NCI-H1105 treated with DMSO at 0.1 percent for 48 hours (cell line): ENCODE measurements around the gene TMEM176B.

Experiments
- DNase-seq: peaks from one replicate; lab custom pipeline; 2025; lab: John Stamatoyannopoulos, UW

The TMEM176B gene

DNA sequence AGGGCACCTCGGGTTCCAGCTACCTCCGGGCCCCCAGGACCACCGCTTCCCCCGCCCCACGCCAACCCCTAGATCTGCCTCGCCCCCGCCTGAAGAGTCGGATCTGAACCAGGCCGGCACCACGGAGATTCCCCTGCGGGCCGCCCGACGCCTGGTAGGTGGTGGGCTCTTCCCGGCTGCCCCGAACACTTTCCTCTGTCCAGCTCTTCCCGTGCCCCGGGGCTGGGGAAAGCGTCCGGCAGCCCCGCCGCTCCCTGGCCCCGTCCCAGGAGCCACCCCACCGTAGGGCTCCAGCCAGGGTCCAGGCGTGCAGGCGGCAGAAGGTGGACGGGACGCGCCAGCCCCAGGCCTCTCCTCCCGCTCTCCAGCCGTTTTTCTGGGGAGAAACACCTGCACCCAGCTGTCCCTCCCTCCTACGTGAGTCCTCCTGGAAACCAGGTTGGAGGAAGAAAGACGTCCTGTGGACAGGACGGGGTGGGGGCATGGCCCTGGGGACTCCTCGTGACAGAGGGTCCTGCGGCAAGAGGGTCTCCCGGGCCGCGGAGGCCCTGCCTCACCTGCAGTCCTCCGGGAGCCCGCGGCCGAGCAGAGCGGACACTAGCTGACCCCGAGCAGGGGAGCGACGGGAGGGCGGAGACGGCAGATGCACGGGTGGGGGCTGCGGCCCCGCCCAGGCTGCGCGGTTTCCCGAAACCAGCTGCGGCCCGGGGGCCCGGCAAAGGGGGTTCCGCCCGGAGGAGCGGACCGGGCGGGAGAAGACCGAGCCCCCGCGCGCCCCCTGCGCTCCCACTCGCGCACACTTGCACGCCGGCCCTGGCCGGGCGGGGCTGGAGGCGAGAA, at the start of gene TMEM176B:
Gene TMEM176B, minus strand, starts transcription at position 624 of the 840 bp plus-strand sequence. CDS start 3,795 bp downstream, outside the sequence.
- DNase-seq = peak; percentile 5

DNA sequence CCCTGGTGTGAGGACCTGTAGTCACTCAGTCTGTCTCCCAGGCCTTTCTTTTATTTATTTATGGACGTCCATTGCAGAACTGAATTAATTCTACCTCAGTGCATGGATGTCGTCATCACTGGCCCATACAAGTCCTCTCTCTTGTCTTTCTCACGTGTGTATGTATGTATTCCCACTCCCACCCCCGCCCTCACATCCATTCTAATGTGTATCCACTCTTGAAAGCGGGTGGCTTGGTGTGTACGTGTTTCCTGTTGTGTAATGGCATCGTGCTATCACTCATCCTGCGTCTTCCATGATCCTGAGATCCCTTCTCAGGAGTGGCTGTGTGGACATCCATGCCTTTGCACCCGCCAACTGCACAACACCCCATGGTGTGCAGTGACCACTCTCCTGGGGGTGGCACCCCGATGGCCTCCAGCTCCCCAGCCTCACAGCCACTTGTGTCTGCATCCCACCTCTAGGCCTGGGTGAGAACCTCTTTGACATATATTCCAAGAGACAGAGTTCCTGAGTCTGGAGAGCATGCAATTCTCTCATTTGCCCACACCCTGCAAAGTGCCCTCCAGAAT, 49.1 kb upstream of the TMEM176B start:
- DNase-seq = no peak

GRCh38 chr7:150848561-150849115, 48.5 kb upstream of the TMEM176B start:
- DNase-seq = no peak

- no peak for DNase-seq
Observed at GRCh38 chr7:150848111-150848510, 47.9 kb upstream of the TMEM176B start.

DNA sequence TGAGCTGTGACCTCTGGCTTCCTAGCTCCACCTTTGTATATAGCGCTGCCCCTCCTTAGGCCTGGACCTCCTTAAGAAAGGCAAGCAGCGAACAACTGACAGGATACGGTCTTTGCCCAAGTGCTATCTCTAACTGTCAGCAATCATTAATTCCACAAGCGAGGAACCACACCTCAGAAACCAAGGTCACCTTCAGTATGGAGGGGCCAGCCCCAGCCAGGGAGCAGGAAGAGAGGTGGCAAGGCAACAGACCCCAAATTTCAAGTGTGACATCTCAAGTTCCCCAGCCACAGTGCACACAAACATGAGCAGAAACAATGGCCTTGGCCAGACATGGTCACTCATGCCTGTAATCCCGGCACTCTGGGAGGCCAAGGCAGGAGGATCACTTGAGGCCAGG, 47.4 kb upstream of the TMEM176B start:
- DNase-seq = no peak

- DNase-seq = no peak
Observed at GRCh38 chr7:150846291-150847115, 46.3 kb upstream of the TMEM176B start.

DNA sequence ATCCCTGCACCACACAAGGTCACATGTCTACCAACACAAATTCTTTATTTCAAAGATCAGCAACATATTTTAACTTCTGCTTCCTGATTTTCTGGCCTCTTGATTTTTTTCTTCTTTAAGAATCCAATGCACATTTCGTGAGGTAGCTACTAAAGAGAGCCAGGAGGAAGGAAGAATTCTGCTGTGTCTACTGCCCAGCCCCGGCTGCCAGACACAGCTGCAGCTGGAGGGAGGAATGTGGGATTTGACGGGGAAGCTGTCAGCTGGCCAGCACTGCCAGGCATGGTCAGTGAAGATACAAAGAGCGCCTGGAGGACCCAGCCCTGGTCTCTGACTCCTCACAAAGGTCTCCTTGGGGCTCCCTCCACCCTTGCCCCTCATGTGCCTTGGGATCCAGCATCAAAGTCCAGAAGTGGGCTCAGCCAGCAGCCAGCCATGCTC, 45.3 kb upstream of the TMEM176B start:
- no peak for DNase-seq

DNA sequence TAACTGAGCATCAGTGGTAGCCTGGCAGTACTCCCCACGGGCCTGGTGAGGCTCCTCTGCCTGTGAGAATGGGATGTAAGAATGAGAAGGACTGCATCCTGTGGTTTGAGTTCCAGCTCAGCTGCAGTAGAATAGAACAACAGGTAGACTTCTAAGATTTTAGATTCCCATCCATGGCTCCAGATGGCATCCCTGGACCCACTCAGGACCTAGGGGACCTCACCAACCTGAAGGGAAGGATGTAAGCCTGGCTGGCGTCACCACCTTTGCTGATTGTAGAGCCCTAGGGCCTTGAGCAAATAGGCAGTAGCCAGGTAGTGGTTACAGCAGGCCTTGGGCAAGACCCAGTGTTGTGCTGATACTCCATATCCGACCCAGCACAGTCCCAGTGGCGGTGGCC, 42.6 kb upstream of the TMEM176B start:
- no peak for DNase-seq

GRCh38 chr7:150842018-150842417, 41.9 kb upstream of the TMEM176B start:
- no peak for DNase-seq

DNA sequence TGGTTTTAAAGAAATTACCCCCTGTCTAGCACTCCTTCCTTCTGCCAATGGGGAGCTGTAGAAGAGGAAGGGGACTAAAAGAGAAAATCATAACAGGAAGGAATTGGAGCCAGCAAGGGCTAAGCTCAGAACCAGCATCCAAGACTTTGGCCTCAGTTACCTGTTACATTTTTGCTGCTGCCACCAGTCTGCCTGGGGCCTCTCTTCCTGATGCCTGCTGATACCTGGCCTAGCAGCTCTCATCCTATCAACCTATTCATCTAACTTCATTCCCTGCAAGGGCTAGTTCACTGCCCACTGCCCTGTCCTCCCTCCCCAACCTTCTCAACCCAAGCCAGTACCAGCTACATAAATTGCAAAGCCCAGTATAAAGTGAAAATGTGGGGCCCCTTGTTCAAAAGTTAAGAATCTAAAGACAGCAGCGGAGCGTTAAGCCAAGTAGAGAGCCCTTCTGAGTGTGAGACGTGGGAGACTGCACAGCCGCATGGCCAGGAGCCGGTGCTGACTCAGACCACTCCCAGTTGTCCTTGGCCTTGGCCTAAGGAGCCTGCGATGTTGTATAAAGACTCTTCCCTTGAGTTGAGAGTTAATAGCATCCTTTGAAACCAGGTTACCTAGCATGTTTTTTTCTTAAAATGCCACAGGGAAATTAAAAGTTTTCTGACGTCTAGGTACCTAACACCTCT, 38.9 kb upstream of the TMEM176B start:
- DNase-seq = no peak

- DNase-seq = no peak
Observed at GRCh38 chr7:150835702-150836280, 35.6 kb upstream of the TMEM176B start.

DNA sequence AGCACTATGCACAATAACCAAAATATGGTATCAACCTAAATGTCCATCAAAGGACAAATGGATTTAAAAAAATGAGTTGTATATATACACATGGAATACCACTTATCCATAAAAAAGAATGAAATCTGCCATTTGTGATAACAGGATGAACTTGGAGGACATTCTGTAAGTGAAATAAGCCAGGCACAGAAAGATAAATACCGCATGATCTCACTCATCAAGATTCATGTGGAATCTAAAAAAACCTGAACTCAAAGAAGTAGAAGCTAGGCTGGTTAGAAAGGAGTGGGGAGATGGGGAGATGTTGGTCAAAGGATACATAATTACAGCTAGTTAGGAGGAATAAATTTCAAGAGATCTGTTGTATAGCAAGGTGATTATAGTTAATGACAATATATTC, 34.9 kb upstream of the TMEM176B start:
- DNase-seq = no peak

DNA sequence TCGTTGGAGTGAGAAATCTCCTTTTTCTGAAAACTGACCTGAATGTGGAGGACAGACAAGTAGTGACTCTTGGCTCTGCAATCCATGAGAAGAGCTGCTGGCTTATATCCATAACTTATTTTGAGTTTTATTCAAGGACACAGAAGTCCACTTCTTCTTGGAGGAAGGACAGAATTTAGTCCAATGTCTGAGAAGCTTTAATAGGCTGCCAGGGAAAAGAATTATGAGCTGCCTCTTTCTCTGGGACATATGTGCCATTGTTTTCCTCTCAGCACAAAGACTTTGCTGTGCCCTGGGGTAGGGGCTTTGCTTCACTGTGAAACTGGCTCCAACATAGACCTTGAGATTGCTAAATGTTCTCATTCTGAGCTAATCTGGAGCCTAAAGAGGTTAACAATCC, 31.7 kb upstream of the TMEM176B start:
- DNase-seq = no peak

DNA sequence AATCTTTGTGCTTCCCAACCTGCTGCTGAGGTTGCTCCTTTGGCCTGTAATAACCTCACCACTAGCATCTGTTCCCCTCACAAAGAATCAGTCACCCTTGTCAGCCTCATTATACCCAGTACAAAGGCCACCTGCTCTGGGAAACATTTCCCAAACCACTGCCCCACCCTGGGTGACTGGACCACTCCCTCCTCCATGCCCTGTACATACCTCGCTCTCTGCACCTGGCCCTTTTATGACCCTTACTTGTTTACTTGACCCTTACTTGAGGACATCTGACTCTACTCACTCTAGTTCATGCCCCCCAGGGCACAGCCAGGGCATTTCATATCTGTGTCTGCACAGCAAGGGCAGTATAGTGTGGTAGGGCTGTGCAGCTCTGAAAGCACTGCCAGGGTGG, 30.8 kb upstream of the TMEM176B start:
- peak; percentile 2 for DNase-seq

DNA sequence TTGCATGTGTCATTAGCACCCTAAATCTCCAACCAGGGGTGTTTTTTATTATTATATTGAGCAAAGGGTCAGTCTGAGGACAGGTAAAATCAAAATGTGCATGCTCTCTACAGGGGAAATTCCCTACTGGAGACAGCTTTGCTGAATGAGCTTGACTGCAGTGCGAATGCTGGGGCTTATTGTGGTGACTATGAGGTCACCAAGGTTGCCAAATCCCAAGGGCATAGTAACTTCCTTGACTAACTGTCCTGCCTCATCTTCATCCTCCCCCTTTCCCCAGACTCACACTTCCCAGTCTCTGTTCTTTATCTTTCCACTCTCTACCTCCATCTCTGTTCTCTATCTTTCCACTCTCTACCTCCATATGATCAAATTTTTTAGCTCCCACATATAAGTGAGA, 29.3 kb upstream of the TMEM176B start:
- DNase-seq = no peak

GRCh38 chr7:150828384-150828783, 28.2 kb upstream of the TMEM176B start:
- no peak for DNase-seq

DNA sequence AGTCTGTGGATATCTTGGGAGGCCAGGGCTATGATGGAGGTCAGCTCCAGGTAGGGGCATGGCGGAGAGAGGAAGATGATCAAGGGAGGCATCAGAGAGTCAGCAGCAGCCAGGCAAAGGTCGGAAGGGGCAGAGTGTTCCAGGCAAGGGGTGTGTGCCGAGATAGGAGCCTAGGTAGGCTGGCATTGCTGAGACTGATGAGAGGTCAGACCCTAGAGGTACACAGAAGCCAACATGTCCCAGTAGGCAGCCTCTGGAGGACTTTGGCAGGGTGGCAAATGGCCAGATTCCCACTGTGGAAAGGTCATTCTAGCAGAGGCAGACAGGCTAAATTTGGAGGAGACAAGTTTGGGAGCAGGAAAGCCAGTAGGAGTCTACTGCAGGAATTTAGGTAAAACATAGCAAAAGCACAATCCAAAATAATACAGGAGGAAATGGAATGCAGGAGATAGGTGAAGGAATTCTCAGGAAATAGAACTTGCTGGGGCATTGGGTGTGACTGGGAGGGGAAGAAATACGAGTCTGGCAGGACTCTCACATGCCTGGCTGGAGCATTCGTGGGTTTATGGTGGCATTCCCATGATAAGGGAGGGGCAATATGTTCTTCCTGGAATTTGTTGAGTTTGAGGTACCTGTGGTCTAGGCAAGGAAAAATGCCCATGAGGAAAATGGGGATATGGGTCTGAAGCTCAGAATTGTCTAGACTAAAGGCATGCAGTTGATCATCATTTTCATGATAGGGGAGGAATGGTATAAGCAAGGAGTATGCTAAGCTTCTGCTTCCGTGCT, 26.1 kb upstream of the TMEM176B start:
- DNase-seq = no peak

- DNase-seq = no peak
Observed at GRCh38 chr7:150824379-150825177, 24.4 kb upstream of the TMEM176B start.

DNA sequence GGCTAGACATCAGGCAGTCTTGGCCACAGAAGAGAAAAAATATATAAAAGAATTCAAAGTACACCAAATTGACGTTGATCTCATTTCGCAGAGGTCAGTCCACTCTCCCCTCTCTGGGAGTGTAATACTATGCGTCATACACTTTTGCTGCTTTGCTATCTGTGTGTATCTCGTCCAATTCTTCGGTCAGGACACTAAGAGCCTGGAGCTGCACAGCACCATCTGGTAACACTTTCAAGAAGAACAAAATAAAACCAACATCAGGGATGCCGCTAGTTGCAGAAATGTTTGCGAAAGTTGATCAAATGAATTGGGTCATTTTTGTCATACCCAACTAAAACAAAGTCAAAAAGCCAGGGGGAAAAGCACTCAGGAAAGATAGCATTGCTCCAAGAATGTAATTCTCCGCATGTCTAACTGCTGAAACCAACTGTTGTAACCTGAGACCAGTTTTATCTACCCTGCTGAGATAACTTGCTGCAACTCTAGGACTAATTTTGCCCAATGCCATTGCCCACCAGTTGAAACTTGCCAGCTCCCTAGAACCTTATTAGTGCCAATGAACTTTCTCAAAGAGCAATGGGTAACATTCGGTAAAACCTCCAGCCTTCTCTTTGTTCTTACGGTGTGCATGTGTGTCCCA, 23.4 kb upstream of the TMEM176B start:
- no peak for DNase-seq
